K562 (cell line): ENCODE measurements around the gene UTS2R. TPM values are rescaled to one million over a fixed set of nuclear protein-coding genes. Genes with fewer than 3 reads are reported as not detected.

Experiments used
- L3MBTL2 ChIP-seq: fragments of 450-650 bp; IDR thresholded peaks from 2 replicates; pipeline ENCODE4 v1.6.1; 2016; ENCODE audit warnings: mild to moderate bottlenecking, moderate library complexity
- MBD2 ChIP-seq: sonication (generic); IDR thresholded peaks from 2 replicates; pipeline ENCODE4 v1.6.1; 2016; ENCODE audit warnings: low read depth, borderline replicate concordance
- POLR2B ChIP-seq: fragments of 450-650 bp; IDR thresholded peaks from 2 replicates; pipeline ENCODE4 v1.6.1; 2018; ENCODE audit warnings: low read depth; ENCODE audit not compliant: partially characterized antibody
- TRIM25 ChIP-seq: fragments of 450-650 bp; IDR thresholded peaks from 2 replicates; pipeline ENCODE4 v1.7.0; 2016; ENCODE audit warnings: borderline replicate concordance
- TRIM28 ChIP-seq: fragments of 450-650 bp; IDR thresholded peaks from 2 replicates; pipeline ENCODE4 v1.6.1; 2017
- ZBTB33 ChIP-seq: sonication (generic); formaldehyde crosslinking; IDR thresholded peaks from 2 replicates; pipeline ENCODE4 v1.8.1; 2023; ENCODE audit warnings: mild to moderate bottlenecking, missing genetic modification reagents
- polyA plus RNA-seq, 8 experiments: library from polyadenylated mRNA; depleted of rRNA in 4 of 8; stranded (reverse) in 5 of 8; unstranded in 3 of 8; fragments of >200 nt; fragmentation: Nextera tagmentation in 2 of 8; fragmentation: Illumina TruSeq in 1 of 8; extraction: Ambion mirVana in 2 of 8; extraction: Trizol in 1 of 8; gene quantifications; 2 replicates each; pipeline versions ENCODE4 v1.2.1 to v1.2.3, GENCODE V29; 2011 to 2014; ENCODE audit warnings: inconsistent platforms in 1 of 8, missing spikeins in 1 of 8
- total RNA-seq, 7 experiments: library from RNA; depleted of rRNA in 6 of 7; stranded (reverse); fragments of >200 nt in 6 of 7; fragmentation: Illumina TruSeq in 2 of 7; extraction: Trizol in 2 of 7; gene quantifications; 2 replicates each; pipeline versions ENCODE4 v1.2.1 to v1.2.3, GENCODE V29; 2011 to 2021; ENCODE audit warnings: low replicate concordance in 1 of 7
- TF ChIP-seq, protein P1 (sequence below), 2 experiments: fragments of 450-650 bp; formaldehyde crosslinking in 1 of 2; IDR thresholded peaks; 2 replicates each; pipeline versions ENCODE4 v1.4.0 to v1.6.1; 2014 to 2020; ENCODE audit warnings: mild to moderate bottlenecking in 2 of 2, borderline replicate concordance in 1 of 2, low read depth in 1 of 2
- TF ChIP-seq, protein P2 (sequence below): sonication (generic); formaldehyde crosslinking; IDR thresholded peaks from 2 replicates; pipeline ENCODE4 v1.8.0; 2022; ENCODE audit warnings: mild to moderate bottlenecking, missing genetic modification reagents, borderline replicate concordance

Gene UTS2R
- total and polyA plus RNA-seq, 9 of the 15 experiments (the other 6 are each of a cell fraction or from before 2014, with no cell fraction given): 0.22 TPM; not detected in 8

DNA sequence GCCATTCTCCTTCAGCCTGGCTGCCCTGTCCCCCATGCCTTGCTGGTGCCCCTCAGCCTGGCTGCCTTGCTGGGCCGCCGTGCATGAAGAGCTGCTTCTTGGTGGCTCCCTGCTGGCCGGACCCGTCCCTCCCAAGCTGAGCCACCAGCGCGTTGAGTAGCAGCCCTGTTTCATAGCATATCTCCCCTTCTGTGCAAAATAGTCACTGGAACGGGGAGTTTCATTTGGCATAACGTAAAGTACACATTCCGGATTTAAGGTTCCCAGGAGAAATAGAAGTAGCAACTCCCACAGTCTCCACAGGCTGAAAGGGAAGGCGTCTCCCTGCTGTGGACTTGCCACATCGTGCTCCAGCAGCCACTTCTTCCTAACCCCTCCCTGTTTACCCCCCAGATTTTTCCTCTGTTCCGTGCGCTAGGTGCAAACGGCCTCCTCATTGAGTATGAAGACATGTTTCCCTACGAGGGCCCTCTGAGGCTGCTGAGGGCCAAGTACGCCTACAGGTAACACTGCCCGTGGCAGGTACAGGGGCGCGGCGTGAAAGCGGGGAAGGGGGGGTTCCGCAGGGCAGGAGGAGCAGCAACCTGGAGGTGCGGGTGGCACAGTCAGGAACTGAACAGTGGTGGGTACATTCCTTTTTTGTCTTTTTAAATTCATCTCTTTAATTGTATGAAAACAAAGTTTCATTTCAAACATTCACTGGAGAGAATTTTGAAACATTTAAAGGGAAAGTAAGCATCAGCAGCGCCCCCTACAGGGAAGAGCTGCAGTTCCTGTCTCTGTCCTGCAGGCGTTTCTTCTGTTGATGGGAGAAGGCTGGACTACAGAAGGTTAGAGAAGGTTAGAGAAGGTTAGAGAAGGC, 52.7 kb downstream of the UTS2R start (continued):
- TF ChIP-seq, protein P1, sequence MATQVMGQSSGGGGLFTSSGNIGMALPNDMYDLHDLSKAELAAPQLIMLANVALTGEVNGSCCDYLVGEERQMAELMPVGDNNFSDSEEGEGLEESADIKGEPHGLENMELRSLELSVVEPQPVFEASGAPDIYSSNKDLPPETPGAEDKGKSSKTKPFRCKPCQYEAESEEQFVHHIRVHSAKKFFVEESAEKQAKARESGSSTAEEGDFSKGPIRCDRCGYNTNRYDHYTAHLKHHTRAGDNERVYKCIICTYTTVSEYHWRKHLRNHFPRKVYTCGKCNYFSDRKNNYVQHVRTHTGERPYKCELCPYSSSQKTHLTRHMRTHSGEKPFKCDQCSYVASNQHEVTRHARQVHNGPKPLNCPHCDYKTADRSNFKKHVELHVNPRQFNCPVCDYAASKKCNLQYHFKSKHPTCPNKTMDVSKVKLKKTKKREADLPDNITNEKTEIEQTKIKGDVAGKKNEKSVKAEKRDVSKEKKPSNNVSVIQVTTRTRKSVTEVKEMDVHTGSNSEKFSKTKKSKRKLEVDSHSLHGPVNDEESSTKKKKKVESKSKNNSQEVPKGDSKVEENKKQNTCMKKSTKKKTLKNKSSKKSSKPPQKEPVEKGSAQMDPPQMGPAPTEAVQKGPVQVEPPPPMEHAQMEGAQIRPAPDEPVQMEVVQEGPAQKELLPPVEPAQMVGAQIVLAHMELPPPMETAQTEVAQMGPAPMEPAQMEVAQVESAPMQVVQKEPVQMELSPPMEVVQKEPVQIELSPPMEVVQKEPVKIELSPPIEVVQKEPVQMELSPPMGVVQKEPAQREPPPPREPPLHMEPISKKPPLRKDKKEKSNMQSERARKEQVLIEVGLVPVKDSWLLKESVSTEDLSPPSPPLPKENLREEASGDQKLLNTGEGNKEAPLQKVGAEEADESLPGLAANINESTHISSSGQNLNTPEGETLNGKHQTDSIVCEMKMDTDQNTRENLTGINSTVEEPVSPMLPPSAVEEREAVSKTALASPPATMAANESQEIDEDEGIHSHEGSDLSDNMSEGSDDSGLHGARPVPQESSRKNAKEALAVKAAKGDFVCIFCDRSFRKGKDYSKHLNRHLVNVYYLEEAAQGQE (IDR thresholded peaks at IDR 0.05; ENCODE audit: borderline replicate concordance): peak; percentile 23; the same call in 1 of the 2 replicates
- TF ChIP-seq, protein P1 (CRISPR knock-in tag; IDR thresholded peaks at IDR 0.05; ENCODE audit: low read depth): no peak
- TF ChIP-seq, protein P2, sequence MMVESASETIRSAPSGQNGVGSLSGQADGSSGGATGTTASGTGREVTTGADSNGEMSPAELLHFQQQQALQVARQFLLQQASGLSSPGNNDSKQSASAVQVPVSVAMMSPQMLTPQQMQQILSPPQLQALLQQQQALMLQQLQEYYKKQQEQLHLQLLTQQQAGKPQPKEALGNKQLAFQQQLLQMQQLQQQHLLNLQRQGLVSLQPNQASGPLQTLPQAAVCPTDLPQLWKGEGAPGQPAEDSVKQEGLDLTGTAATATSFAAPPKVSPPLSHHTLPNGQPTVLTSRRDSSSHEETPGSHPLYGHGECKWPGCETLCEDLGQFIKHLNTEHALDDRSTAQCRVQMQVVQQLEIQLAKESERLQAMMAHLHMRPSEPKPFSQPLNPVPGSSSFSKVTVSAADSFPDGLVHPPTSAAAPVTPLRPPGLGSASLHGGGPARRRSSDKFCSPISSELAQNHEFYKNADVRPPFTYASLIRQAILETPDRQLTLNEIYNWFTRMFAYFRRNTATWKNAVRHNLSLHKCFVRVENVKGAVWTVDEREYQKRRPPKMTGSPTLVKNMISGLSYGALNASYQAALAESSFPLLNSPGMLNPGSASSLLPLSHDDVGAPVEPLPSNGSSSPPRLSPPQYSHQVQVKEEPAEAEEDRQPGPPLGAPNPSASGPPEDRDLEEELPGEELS: no peak
- TF ChIP-seq TRIM25 (no peak), TRIM28 (no peak), L3MBTL2 (no peak), ZBTB33 (CRISPR knock-in tag) (0 out of 2 replicates have a peak, but pooled peaks have one; percentile 11), POLR2B (no peak), MBD2 (no peak)
